ENCODE measurements around the gene FOXD1.

FOXD1 gene

GRCh38 chr5:73438645-73439470 is 9.7 kb downstream of the FOXD1 start:
- no peak for DNase-seq

DNA sequence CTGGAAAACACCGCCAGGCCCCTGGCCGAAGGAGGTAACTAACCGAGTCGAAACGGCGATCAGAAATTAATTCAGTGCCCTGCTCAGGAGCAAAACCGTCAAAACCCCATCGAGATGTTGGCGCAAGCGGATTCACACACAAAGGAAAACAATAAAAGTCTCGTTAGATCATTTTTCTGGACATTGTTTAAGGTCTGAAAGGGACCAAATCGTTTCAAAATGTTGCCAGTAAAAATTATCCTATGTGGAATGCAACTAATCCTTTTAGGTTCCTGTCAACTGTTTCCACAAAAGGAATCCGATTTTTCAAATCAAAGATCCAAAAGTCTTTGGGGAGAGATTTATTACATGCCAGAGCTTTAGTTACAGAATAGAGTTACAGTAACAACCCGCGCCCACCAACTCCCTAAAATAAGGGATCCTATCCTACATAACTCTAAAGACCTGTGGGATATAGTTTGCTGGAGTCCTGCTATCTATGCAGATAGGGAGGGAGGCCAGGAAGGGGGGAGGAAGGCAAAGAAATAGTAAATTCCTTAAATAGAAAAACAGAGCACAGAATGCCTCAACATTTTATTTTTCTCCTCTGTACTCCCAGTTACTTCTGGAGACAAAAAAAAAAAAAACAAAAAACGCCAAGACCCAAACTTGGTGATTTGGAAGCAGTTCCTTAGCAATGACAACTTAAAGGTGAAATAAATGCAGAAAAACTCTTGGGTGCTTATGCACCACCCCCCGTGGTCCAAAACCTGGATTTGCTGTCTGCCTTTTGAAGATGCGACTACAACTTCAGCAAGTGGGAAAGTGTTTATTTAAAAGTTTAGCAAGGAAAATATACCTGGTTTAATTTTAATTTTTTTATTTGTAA is 10.6 kb downstream of the FOXD1 start:
- DNase-seq: no peak

GRCh38 chr5:73437101-73437776 is 11.3 kb downstream of the FOXD1 start:
- DNase-seq: peak; percentile 27 to 59 (median 29)

DNA sequence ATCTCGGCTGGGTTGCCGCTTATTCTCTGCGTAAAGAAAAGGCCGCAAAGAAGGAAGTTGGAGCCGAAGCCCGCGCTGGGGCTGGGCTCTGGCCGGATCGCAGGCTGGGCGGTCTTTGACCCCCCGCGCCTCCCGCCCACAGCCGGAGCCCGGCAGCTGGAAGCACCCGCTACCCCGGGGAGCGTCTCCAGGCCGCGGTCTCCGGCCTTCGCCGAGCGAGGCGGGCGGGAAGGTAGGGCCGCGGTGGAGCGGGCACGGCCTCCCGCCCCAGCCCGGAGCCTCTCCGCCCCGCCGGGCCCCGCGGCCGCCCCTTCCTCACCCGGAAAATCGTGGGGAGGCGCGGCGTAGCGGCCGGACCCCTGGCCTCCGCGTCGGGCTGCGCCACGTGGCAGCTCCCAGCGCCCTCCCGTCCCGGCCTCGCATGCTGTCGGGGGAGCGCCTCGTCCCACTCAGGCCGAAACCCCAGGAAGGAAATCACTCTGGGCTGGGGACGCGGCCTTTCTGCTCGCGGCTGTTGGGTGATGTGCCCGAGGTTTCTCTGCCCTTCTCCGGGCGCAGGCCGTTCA is 12.0 kb downstream of the FOXD1 start:
- no peak for DNase-seq

- DNase-seq: no peak
These were observed 12.6 kb downstream of the FOXD1 start for GRCh38 chr5:73435759-73436534.

GRCh38 chr5:73434907-73435306 is 13.7 kb downstream of the FOXD1 start:
- DNase-seq: no peak

DNA sequence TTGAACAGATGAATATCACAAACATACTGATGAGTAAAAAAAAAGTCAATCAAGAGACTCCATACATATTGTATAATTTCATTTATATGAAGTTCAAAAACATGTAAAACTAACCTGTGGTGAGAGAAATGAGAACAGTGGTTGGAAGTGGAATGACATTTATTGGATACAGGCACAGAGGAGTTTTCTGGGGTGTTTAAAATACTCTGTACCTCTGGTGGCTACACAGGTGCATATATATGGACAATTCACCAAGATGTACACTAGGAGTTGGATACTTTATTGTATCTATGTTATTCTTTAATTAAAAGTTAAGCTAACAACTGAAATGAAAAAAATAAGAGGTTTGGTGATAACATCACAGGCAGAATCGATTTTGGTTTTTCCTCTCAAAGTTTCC is 14.1 kb downstream of the FOXD1 start:
- no peak for DNase-seq

DNA sequence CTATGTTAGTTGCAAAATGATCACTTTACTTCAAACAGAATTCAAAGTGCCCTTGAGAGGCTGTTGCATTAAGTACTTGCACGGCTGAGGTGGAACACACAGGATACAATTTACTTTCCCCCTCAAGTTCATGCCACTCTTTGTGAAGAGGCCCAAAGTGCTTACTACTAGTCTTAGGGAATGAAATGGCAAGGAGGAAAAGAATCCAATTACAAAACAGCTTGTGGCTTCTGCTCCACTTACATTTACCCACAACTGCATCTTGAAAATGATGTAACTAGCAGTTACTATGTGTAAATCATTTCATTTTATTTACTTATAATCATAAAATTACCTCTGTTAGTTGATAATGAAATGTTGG is 14.6 kb downstream of the FOXD1 start:
- DNase-seq: peak in 1 of 3 experiments; percentile 92

DNA sequence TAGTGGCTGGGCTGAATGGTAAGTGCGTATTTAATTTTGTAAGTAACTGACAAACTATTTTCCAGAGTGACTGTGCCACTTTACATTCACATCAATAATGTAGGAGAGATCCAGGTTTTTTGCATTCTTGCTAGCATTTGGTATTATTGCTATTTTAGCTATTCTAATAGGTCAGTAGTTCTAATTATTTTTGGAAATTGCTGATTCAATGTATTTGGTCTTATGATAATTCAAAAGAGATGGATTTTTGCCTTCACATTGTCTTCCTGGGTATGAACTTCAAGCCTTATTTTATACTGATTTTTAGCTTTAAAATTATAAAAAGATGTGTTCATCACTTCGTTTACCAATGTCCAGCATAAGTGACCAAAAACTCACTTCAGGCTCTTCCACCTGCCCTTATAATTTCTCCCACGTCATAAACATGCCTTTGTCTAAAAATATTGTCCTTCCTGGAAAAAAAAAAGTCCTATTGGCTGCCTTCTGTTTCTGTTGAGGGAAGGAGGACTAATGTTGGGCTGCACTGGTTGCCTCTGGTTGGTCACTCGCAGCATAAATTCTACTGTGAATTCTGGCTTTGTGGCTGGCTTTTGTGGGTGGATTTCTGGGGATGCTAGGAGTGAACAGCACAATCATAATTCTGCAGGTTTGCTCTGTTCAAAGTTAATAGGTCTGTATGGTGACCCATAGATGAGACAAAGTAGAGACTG is 15.2 kb downstream of the FOXD1 start:
- no peak for DNase-seq

DNA sequence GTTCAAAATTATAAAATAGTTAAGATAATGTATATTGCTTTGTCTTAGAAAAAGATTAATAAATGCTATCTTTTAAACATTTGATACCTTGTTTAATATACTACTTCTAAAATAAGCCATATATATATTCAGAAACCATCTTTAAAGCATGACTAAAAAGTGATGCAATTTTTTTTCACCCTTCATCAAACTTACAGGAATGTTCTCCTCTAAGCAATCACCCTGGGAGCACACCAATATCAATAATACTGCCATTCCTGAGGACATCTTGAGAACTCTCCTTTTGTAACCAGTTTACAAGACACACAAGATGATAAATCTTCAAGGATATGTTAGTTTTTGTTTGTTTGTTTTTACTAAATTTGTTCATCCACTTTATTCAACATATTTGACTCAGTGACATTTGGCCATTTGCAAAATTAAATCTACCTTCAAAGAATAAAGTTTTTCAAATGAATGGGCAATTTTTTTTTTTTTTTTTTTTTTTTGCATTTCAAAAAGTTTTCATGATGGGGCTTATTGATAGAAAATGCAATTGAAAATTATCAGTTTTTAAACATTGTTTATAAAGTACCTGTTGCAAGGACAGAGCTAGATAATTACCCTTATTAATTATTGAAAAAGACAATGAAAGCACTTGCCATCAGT is 17.2 kb downstream of the FOXD1 start:
- no peak for DNase-seq

DNA sequence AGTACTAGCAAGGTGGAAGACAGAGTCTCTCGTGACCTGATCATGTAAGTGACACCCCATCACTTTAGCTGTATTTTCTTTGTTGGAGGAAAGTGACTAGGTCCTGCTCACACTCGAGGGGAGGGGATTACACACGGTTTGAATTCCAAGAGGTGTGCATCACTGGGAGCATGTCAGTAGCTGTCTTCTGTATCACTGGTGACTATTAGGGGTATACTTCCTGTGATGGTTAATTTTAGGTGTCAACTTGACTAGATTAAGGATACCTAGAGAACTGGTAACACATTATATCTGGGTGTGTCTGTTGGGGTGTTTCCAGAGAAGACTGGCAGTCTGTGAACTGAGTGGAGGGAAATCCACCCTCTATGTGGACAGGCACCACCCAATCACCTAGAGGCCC is 22.5 kb downstream of the FOXD1 start:
- DNase-seq: no peak

DNA sequence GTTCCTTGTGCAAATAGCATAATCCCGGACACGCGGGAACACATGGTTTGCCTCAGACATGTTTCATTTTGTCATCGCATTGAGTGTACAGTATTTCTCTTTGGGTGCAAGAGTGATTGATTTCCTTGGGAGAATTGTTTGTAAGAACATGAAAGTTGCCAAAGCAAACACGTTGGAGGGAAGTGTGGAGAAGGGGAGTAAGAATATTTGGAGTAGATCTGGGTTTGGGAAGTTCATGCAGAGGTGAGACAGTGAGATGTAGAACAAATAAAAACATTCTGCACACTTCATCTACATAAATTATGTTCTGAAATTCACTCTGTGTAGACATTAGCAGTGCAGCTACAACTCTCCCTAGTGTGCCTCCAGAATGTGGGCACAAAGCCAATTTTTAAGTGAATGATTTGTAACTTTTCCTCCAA is 24.0 kb downstream of the FOXD1 start:
- DNase-seq: no peak

DNA sequence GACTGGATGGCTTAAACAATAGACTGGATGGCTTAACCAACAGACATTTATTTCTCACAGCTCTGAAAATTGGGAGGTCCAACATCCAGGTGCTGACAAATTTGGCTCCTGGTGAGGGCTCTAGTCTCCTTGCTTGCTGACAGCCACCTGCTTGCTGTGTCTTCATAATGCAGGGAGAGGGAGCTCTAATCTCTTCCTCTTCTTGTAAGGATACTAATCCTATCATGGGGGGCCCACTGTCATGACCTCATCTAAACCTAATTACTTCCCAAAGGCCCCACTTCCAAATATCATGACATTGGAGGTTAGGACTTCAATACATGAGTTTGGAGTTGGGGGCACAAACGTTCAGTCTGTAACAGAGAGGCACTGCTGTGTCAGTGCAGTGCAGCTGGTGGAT is 26.4 kb downstream of the FOXD1 start:
- DNase-seq: no peak

DNA sequence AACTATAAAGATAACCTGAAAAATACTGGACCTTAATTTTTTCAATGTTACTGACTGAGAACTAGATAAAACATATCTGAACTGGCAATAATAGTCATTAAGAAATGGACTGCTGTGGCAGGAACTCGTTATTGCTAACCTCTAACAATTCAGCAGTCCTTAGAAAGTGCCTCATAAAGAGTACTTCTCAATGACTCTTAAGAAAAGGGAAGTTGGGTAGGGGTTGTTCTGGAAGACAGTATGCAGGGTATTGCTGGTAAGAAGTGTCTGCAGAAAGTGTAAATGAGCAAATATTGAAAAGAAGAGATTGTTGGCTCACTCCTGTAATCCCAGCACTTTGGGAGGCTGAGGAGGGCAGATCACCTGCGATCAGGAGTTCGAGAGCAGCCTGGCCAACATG is 27.9 kb downstream of the FOXD1 start:
- DNase-seq: no peak

DNA sequence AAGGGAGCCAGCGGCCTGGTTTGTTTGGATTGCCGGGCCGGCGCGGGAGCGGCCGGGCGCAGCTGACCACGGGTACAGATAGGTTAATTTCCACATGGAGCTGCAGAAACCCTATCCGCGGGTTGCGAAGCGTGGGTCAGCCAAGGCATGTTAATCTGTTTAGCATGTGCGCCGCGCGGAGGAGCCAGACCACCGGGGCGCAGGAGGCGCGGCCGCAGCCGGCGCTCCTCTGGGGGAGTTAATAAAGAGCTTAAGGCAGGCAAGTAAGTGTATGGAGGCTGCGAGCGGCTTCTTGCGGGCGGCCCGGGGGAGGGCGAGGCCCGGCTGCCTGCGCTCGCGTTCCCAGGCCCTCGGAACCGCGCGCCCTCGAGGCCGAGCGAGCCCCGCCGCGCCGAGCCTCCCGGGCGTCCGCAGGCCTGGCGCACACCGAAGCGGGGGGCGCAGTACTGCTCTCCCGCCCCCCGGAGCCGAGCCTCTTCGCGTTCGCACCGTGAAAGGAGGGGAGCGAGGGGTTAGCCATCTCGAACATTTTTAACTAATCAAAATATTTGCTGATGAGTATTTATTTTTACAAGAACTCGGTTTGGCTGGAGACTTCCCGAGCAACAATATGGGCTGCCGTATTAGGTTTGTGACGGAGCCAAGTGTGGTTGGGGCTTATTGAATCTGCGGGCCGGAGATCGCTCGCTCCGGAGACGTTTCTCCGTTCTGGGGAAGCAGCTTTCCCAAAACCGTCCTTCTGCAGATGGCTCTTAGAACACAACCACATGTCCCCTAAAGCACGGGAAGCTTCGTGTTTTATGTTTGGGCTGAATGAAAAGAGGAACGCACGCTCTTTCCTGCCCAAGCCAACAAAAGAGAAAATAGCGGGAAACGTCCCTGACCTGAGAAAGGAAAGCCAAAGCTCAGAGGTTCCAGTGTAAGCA is 28.8 kb downstream of the FOXD1 start:
- no peak for DNase-seq

- DNase-seq: no peak
These were observed 29.5 kb downstream of the FOXD1 start for GRCh38 chr5:73419117-73419464.

- no peak for DNase-seq
These were observed 30.3 kb downstream of the FOXD1 start for GRCh38 chr5:73418244-73418691.

DNA sequence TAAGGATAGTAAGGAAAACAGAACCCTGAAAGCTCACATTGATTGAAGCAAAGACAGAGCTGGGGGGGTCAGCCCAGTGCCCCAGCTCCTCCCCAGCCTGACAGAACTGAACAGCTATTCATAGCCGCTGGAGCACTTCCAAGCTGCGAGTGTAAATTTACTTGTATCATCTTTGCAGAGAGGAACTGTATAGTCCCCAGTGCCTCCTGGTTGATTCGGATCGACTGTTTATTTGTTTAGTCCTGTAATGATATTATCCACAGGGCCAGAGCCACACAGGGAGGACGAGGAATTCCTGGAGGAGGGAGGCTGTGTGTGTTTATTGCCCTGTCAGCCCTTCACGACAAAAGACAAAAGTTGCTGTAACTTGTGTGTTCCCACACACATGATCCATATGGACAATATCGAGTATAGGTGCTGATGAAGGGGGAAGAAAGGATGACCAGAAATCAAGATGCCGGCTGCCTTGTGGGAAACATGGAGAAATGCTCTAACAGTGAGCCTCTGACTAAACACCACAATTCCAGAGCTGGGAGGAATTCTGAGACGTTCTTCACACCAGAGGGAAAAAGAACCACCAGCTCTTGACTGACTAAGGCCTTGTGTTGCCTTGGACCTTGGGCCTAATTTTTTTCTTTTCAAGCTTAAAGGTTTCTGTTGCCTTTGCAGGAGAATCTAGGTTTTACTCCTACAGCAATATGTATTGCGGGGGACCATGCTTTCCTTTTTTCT is 31.1 kb downstream of the FOXD1 start:
- DNase-seq: peak in 2 of 3 experiments; percentile 1 to 11

DNA sequence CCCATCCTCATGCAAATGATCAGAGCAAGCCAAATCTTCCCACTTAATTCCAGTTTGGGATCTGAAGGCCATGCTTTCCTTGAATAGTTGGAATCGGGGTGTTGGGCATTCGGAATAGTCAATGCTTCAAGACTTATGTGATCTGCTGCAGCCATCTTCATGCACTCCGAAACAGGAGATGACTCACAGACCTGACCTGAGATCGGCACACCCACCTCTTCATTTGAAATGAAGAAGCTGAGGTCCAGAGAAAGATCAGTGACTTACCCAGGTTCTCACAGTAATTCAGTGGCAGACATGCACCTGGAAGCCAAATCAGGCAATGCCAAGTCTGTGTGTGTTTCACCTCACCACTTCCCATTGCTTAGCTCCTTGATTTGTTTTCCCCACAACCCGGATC is 33.0 kb downstream of the FOXD1 start:
- no peak for DNase-seq
